GM19468 (cell line): Measurements from ENCODE around the gene PCNX1.

Experiments used
- ATAC-seq: cut with Tn5 transposase; IDR thresholded peaks from one replicate; pipeline ENCODE4 v1.9.1; 2021; ENCODE audit warnings: mild to moderate bottlenecking, moderate library complexity, moderate number of reproducible peaks; ENCODE audit not compliant: unreplicated experiment; ENCODE audit errors: extremely low read depth

Gene PCNX1

DNA sequence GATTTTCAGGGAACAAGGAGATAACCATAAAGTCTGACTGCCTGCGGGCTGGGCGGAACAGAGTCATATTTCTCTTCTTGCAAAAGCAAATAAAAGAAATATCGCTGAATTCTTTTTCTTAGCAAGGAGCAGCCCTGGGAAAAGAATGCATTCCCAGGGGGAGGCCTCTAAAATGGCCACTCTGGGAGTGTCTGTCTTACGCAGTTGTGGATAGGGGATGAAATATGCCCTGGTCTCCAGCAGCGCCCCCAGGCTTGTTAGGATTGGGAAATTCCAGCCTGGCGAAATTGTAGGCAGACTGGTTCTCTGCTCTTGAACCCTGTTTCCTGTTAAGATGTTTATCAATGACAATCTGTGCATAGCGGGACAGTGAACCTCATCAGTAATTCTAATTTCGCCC, 40.5 kb downstream of the PCNX1 start:
- ATAC-seq = no peak

- no peak for ATAC-seq
These were observed 45.2 kb downstream of the PCNX1 start for GRCh38 chr14:70952485-70952884.

DNA sequence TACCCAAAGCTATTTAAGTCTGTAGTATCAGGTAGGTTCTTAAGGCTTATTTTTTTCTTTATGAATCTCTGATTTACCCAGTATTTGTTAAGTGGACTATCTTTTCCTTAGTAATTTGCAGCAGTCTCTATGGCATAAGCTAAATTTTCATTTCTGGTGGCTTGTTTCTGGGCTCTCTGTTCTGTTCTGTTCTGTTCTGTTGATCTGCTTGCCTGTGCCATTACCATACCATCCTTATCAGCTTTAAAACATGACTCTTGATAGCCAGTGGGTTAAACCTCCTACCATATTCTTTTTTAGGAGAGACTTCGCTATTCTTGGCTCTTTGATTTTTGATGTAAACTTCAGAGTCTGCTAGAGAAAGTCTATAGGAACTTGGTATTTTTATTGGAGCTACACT, 46.8 kb downstream of the PCNX1 start:
- ATAC-seq = no peak

DNA sequence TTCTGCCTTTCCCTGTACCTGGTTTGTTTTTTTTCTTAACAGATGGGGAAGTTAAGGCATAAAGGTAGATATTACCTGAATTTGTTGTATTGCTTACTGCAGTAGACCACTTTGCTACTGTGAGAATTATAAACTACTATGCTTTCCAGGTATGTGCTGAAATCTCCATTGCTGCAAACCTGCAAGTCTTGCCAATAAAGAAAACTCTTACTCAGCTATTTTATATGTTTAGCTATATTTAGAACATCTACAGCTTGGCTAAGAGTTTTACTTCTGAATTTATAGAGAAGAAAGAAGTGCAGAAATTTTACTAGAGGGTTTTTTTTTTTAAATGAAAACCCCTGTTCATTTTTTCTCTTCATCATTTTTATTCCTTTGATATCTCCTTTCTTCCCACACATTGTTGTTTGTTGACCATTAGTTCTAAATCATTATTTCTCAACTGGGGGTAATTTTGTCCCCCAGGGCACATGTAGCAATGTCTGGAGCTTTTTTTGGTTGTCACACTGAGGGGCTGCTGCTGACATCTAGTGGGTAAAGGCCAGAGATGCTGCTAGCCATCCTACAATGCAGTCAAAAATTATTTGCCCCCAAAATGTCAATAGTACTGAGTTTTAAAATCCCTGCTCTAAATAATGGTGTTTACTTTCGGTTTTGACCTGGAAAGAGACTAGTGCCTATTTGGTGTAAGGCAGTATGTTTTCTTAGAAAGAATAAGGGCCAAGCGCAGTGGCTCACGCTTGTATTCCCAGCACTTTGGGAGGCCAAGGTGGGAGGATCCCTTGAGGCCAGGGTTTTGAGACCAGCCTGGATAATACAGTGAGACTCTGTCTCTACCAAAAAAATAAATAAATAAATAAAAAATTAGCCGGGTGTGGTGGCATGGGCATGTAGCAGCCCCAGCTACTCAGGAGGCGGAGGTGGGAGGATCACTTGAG, 48.6 kb downstream of the PCNX1 start:
- ATAC-seq = no peak

DNA sequence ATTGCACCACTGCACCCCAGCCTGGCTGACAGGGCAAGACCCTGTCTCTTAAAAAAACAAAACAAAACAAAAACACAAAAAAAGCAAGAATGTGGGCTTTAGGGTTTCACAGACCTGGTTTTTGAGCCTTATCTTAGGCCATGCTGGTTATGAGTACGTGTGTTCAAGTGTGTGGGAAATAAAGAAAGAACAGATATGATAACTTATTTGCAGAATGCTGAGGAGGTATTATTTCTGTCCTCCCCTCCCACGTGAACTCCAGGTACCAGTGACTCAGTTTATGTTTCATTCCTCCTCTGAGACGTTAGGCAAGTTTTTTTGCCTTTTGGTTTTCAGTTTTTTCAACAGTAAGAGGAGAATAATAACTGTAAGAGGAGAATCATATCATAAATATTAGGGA, 49.3 kb downstream of the PCNX1 start:
- ATAC-seq = no peak

- ATAC-seq = no peak
These were observed 50.5 kb downstream of the PCNX1 start for GRCh38 chr14:70957710-70958109.

DNA sequence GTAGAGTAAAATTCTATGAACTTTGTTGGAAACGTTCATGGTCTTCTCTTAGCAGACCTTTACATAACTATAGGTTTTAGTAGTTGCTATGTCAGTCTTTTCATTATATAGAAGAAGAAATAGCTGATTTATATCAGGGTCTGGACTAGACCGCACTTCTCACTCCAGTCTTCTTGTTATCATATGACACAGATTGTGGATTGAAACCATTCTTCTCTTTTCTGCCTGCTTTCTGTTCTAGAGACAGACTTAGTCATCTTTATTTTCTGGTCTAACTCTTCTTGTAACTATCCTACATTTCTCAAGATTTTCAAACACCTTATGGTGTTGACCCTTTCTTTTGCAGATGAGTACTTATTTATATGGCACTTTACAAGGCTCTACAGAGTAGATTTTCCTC, 55.7 kb downstream of the PCNX1 start:
- ATAC-seq = no peak

DNA sequence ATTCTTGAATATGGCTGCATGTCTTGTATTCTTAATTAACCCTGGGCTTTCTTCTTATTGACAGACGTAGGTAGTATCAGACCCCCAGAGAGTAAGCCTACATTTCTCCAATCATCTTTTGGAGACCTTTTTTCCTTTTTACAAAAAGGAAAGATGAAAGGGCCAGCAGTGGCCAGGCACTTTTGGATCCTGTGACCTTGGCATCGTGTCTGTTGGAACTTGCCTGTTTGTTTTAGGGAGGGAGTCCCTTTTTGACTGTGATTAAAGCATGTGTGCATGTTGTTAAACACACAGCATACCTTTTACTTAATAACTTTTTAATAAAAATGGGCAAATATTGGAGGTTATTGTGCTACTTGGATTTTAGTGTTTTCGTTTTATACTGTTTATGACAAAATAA, 57.2 kb downstream of the PCNX1 start:
- ATAC-seq = no peak

GRCh38 chr14:70971560-70971959, 64.3 kb downstream of the PCNX1 start:
- ATAC-seq = no peak

GRCh38 chr14:70972107-70972976, 65.1 kb downstream of the PCNX1 start:
- ATAC-seq = no peak

GRCh38 chr14:70976591-70976990, 69.3 kb downstream of the PCNX1 start:
- ATAC-seq = no peak

DNA sequence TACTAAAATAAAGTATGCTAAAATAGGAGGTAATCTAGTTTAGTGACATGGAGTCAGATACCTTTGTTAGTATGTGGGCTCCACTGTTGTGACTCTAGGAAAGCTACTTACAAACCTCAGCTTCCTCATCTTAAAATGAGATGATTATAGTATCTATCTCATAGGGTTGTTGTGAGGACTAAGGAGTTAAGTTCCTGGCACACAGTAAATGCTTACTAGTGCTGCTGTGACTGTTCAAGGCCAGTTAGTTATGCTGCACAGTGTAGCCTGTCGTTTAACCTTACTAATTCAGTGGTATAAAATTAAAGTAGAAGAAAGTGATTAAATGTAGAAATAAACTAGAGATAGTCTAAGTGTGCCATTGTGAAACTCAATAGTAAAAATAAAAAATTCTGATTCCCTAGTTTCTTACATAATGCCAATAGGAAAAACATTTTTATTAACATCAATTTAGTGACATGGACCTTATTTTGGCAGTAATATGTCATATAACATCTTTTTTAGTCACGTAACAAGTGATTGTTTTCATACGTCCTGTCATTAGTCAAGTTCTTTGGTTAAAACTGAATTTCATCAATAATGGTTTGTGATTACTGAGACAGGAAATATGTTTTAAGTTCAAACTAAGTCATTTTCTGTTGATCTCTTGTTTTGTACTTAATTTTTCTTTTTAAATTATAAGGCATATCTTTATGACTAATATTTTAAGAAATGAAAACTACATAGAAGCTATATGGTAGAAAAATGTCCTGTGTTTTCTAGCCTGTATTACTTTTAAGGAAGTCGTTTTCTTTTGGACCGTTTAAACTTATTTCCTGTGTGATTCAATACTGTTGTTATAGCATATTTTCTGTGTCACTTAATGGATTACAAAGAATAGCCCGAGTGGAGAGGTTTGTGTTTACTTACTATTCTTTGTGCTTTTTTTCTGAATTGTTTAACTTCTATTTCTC, 74.0 kb downstream of the PCNX1 start:
- no peak for ATAC-seq

- ATAC-seq = no peak
These were observed 74.9 kb downstream of the PCNX1 start for GRCh38 chr14:70982200-70982599.

GRCh38 chr14:70987041-70987440, 79.8 kb downstream of the PCNX1 start:
- ATAC-seq = no peak

DNA sequence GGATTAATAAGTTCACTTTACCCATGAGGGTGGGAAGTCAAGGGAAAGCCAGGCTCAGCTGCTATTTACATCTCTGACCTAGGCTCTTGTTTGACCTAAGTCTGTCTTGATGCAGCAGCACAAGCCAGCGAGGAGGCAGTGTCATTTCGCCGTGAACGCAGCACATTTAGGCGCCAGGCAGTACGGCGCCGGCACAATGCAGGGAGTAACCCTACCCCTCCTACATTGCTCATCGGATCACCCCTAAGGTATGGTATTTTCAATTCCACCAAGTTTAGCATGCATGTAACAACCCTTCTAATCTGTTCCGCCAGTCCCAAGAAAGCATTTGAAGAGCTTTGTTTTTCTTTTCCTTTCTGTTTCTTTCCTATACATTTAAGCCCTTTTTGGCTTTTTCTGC, 81.2 kb downstream of the PCNX1 start:
- ATAC-seq = no peak

GRCh38 chr14:70993931-70994330, 86.7 kb downstream of the PCNX1 start:
- ATAC-seq = no peak

DNA sequence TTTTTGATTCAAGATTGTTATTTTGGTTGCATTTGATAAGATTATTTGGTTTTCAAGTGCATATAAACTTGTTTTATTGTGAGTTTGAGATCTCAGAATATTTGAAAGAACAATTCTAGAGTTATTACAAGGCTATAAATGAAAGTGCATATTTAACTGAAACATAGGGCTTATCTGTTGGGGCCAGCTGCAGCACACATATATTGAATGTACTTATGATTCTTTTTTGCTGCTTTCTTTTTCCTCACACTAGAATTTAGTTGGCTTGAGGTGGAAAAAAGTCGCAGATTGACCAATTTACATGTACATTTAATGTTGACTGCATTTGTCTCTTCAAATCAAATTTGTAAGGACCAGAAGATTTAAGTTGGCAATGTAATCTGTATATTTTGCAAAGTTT, 88.0 kb downstream of the PCNX1 start:
- ATAC-seq = no peak

DNA sequence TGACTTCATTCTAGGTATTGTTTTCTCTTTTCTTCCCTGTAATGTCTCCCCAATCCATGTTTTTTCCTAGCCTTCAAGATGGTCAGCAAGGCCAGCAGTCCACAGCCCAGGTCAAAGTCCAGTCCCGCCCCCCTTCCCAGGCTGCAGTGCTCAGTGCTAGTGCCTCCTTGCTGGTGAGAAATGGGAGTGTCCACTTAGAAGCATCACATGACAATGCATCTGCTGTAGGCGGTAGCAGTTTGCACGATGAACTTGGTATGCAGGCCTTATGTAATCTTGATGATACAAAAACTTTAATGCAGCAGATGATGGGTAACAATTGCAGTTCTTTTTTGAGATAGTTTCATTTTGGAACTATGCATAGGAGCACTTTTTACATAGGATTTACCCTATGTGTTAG, 88.4 kb downstream of the PCNX1 start:
- ATAC-seq = no peak

GRCh38 chr14:70999117-70999516, 91.9 kb downstream of the PCNX1 start:
- ATAC-seq = no peak

DNA sequence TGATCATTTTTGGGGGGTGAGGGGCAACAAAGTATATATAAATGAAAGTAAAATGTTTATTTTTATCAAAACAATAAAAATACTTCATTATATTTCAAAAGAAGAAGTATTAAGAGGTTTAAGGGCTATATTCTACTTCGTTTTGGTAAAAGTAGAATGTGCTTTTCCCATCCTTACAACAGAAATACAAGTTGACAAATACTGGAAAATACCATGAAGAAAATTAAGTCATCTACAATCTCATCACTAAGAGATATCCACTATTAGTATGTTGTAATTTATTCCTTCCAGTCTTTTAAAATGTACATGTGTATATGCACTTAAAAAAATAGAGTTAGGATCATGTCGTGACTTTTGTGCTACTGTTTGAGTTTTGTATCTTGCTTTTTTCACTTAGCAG, 92.8 kb downstream of the PCNX1 start:
- no peak for ATAC-seq
